Activated CD4-positive, alpha-beta T cell treated with anti-CD3 and anti-CD28 coated beads for 1 hour (primary cell): ENCODE measurements around the gene MYO1D.
"Not testable (repeated sequence)": the region's sequence is repeated elsewhere in the genome, so short reads cannot be mapped to it uniquely, and the experiment has no call there.

Experiments
- DNase-seq: peaks from one replicate; pipeline ENCODE4 v3.0.0-alpha.2; 2020

MYO1D gene

DNA sequence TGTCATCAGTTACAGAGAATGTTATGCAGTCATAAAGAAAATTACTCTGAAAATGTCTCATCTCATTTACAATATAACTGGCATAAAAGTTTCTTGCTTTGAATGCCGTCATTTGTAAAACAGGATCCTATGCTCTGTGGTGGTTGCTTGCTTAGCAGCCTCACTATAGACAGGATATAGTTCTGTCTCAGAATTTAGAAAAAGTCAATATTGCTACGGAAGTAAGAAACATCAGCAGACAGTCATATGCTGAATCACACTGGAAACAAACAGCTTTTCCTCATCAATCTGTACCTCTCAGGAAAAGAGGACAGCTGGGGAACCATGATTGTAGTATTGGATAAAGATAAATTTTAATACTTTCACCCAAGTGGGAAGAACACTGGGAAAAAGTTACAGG is 105.5 kb downstream of the MYO1D start:
- DNase-seq = no peak

DNA sequence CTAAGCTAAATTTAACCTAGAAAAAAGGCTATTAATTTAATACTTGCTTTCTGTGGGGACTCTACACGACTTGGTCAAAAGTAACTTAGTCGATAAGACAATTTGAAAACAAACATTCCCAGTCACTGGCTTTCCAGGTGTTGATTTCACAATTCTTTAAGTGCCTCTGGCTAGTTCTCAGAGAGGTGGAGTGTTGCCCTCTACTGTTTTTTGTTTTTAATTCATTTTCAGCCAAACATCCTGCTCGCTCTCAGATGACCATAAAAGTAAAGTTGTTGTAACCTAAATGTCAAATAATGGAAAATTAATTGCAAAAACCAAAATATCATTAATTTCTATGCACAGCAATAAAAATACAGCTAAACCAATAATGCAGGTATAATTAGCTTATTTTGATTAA is 107.1 kb downstream of the MYO1D start:
- no peak for DNase-seq

DNA sequence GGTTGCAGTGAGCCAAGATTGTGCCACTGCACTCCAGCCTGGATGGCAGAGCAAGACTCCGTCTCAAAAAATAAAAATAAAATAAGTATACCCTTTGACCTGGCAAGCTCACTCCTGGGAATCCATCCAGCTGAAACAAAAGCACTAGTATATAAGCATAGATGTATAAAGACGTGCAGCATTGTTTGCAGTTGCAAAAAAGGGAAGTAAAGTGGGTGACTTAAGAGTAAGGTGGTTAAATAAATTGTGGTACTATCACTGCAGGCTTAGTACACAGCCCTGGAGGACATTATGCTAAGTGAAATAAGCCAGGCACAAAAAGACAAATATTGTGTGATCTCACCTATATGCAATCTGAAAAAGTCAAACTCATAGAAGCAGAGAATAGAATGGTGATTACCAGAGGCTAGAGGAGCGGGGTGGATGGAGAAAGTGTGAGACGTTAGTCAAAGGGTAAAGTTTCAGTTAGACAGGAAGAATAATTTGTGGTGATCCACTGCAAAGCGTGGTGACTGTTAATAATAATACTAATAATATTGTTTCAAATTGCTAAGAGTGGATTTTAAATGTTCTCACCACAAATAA is 113.0 kb downstream of the MYO1D start:
- no peak for DNase-seq

DNA sequence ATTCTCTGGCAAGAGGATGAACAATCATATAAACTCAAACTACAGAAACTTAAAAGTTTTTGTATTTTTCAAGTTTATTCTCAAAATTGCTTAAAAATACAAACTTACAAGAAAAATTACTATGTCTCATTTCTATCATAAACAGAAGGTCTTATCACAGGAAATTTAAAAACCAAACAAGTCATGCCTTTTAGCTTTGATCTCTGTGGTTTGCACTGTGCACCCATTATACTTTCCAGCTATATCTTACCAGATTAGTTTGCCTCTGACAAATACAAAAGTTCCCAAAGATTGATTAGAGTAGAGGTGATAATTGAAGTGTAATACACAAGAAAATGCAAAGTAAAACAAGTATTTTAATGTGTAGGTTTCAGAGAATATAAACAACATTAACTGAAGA is 117.4 kb downstream of the MYO1D start:
- DNase-seq = no peak

DNA sequence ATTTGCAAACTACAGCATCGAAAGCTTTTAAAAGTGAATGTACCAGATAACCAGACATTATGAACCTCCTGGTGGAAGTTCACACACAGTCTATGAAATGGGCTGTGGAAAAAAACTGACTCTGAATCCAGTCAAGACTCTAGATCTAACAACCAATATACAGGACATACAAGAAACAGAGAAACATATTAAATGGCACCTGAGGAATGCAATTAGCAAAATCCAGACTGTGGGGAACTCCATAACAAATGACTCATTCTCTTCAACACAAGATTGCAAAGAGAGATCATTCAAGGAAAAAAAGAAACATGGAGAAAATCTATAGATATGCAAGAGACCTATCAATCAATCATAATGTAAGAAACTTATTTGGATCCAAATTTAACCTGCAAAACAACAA is 119.0 kb downstream of the MYO1D start:
- DNase-seq = no peak

DNA sequence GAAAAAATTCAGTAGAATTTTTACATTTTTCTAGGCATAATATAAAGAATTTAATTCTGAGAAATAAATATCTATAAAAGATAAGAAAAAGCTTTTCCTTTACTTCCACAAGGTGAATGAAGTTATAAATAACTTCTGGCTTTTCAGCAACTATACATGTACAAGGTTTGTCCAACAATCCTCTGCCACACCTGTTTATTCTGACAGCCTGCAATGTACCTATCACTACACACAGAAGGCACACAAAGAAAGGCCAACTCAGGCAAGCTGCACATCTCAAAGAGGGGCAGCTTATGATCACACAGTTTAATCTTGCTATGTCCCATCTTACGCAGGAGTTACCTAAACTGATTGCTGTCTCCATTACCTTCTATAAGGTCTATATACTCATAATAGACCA is 120.2 kb downstream of the MYO1D start:
- DNase-seq = no peak

GRCh38 chr17:32755045-32755805 is 121.7 kb downstream of the MYO1D start:
- no peak for DNase-seq

GRCh38 chr17:32752934-32753333 is 124.0 kb downstream of the MYO1D start:
- DNase-seq = no peak

- no peak for DNase-seq
Observed at GRCh38 chr17:32747856-32748255, 129.1 kb downstream of the MYO1D start.

- no peak for DNase-seq
Observed at GRCh38 chr17:32746698-32747097, 130.2 kb downstream of the MYO1D start.

- DNase-seq = no peak
Observed at GRCh38 chr17:32746280-32746679, 130.6 kb downstream of the MYO1D start.

GRCh38 chr17:32742681-32743538 is 134.0 kb downstream of the MYO1D start:
- no peak for DNase-seq

GRCh38 chr17:32741381-32741780 is 135.5 kb downstream of the MYO1D start:
- DNase-seq = no peak

DNA sequence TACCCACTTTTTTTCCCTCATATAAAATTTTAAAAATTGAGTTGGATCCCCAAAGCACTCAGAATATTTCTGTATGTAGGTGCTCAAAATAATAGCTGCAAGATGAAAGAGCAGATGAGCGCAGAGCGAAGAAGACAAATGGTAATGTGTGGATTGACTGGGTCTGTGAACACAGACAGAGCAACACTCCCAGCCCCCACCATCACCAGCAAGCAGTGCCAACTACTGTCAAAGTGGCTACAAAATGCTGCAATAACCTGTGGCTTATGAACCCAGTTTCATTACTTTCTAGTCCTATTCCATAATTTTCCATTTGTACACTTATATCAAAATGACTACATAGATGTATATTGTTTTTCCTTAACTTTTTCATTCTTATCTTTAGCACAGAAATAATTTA is 137.2 kb downstream of the MYO1D start:
- no peak for DNase-seq

GRCh38 chr17:32739151-32739550 is 137.8 kb downstream of the MYO1D start:
- DNase-seq = not testable (repeated sequence)

DNA sequence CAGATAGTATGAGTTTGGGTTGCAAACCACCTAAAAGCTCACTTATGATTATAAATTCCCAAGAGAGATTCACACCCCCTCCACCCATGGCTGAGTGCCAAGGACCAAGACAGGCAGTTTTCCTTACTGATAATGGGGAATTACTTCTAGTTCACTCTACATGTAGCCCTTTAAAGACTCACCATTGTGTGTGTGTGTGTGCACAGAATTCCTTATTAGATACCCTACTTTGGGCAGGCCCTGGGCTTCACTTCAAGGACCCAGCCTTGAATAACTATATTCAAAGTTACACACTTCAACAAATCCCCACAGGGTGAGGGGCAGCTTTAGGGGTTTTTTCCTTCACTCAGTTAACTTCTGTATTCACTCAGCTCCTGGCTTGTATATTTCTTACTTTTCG is 143.5 kb downstream of the MYO1D start:
- DNase-seq = no peak

GRCh38 chr17:32732900-32733299 is 144.0 kb downstream of the MYO1D start:
- no peak for DNase-seq

- DNase-seq = no peak
Observed at GRCh38 chr17:32732296-32732642, 144.7 kb downstream of the MYO1D start.

GRCh38 chr17:32731556-32732295 is 145.2 kb downstream of the MYO1D start:
- no peak for DNase-seq

DNA sequence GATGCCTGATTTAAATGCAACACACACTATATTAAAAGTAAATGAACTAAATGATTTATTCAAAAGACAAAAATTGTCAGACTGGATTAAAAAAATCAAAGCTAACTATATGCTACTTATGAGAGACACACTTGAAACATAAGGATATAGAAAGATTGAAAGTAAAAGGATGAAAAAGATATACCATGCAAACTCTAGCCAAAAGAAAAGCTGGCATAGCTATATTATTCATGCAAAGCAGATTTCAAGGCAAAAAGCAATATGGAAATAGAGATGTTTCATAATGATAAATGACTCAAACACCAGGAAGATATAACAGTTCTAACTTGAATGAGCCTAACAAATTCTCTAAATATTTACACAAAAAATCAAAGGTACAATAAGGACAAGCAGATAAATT is 149.2 kb downstream of the MYO1D start:
- no peak for DNase-seq

DNA sequence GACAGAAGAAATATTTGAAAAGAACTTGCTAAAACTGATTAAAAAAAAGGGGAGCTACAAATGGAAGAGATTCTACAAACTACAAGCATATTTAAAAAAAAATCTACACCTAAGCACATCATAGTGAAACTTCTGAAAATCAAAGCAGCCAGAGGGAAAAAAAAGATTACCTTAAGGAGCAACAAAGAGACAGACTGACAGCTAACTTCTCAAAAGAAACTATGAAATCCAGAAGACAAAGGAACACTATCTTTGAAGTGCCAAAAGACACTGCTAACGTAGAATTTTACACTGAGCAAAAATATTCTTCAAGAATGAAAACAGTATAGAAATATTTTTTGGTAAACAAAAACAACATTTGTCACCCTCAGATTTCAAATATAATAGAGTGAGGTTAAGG is 151.2 kb downstream of the MYO1D start:
- DNase-seq = no peak

GRCh38 chr17:32723310-32723955 is 153.5 kb downstream of the MYO1D start:
- DNase-seq = no peak

- DNase-seq = no peak
Observed at GRCh38 chr17:32722733-32723132, 154.2 kb downstream of the MYO1D start.
